HG03175 (cell line): ENCODE results near the gene TMEM187.

ENCODE experiments used
- ATAC-seq: cut with Tn5 transposase; IDR thresholded peaks from one replicate; pipeline ENCODE4 v1.9.1; 2021; ENCODE audit warnings: mild to moderate bottlenecking, moderate library complexity; ENCODE audit not compliant: unreplicated experiment

TMEM187 gene

GRCh38 chrX:154032653-154033052, 60.1 kb downstream of the TMEM187 start:
- no peak for ATAC-seq
